ENCODE data around the gene NRG4.
A peak's percentile ranks its signal among the peaks of the same experiment; 100 is the strongest.

Gene NRG4

DNA sequence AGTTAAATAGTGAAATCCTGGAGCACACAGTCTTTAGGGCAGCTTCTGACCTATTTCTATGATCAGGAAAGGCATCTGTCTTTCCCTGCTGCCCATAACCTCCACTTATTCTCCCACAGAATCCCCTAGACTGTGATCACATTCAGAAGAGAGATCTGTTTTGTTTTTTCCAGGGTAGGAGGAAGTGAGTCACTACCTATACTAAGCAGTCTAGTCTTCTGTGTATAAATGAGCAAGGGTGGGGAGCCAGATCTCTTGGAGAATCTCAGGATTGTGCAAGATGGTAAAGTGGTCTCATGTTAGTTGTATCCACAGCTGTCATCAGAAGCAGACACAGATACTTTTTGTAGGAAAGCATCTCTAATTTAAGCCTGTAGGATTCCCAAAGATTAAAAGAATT lies 120.3 kb downstream of the NRG4 start:
- Histone ChIP-seq H3K27ac (peak overlapping the region in 1 of 2 donors; percentile 16), H3K4me1 (no peaks in the 10 kb centered on the region), H3K9me3 (no peaks in the 10 kb centered on the region), H3K4me3 (no peak overlapping the region), H3K27me3 (no peaks in the 10 kb centered on the region), H3K36me3 (peaks cover 0 to 10% (median 0%) of the 10 kb centered on the region in 3 donors)
- intact Hi-C loops (cut with DNase I; ENCODE audit: low total_unique reads): no loop called here
- DNase-seq: no peak
- TF ChIP-seq, protein P1, sequence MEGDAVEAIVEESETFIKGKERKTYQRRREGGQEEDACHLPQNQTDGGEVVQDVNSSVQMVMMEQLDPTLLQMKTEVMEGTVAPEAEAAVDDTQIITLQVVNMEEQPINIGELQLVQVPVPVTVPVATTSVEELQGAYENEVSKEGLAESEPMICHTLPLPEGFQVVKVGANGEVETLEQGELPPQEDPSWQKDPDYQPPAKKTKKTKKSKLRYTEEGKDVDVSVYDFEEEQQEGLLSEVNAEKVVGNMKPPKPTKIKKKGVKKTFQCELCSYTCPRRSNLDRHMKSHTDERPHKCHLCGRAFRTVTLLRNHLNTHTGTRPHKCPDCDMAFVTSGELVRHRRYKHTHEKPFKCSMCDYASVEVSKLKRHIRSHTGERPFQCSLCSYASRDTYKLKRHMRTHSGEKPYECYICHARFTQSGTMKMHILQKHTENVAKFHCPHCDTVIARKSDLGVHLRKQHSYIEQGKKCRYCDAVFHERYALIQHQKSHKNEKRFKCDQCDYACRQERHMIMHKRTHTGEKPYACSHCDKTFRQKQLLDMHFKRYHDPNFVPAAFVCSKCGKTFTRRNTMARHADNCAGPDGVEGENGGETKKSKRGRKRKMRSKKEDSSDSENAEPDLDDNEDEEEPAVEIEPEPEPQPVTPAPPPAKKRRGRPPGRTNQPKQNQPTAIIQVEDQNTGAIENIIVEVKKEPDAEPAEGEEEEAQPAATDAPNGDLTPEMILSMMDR (IDR thresholded peaks at IDR 0.05): no peak
